SK-N-MC (cell line): Measurements from ENCODE around the gene PPARGC1A.

ENCODE experiments used
- EZH2 ChIP-seq: fragments of 200-600 bp; sonication (generic); IDR thresholded peaks from one replicate; pipeline ENCODE4 v1.6.1; 2017; ENCODE audit warnings: antibody characterized with exemption
- FOXP2 ChIP-seq: optimal IDR thresholded peaks from 2 replicates; pipeline ENCODE3; 2011; ENCODE audit warnings: mild to moderate bottlenecking, moderate library complexity; ENCODE audit not compliant: insufficient read depth; ENCODE audit errors: extremely low read length, control extremely low read depth
- POLR2AphosphoS5 ChIP-seq: IDR thresholded peaks from 2 replicates; pipeline ENCODE4 v1.6.1; 2012; ENCODE audit warnings: mild to moderate bottlenecking, low read depth, low read length, borderline replicate concordance

- TF ChIP-seq POLR2AphosphoS5 (no peak), EZH2 (no peak), FOXP2 (no peak)
Measured at GRCh38 chr4:23861897-23862296, 27.9 kb downstream of the PPARGC1A start.
